Inferior parietal cortex (tissue), 1 donor: ENCODE results near the gene TGM5.
A peak's percentile ranks its signal among the peaks of the same experiment; 100 is the strongest.
"Not testable (repeated sequence)": the region's sequence is repeated elsewhere in the genome, so short reads cannot be mapped to it uniquely, and the experiment has no call there.

Experiments used
- DNase-seq: peaks from one replicate; pipeline ENCODE4 v3.0.0-alpha.2; 2016; ENCODE audit errors: extremely low spot score

TGM5 gene

GRCh38 chr15:43246261-43246774, 20.4 kb downstream of the TGM5 start:
- DNase-seq = no peak

GRCh38 chr15:43244092-43244491, 22.6 kb downstream of the TGM5 start:
- DNase-seq = no peak

DNA sequence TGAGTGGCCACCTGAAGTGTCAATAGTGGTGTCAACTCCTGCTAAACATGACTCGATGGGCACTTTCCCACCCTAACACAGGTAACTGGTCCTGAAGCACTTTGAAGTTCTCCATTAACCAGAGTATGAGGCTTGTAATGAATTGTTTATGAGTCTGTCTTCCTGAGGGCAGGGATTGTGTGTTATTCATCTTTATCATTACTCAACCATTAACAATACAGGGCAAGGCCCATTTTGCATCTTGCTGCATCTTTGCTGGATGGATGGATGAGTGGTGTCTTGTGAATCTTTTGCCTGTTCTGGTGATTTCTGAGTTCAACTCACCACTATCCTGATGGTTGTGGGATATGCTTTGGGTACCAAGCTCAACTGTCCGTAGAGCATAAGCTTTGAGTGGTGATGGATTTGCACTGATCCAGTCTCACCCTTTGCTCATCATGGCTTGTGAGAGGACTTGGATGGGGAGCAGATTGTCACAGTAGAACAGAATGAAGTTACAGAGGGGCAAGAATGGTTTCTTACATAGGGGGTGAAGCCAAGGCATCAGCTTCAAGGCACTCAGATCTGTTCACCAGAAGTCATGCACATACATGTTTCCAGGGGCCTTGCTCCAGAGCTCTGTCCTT, 23.6 kb downstream of the TGM5 start:
- DNase-seq = no peak

DNA sequence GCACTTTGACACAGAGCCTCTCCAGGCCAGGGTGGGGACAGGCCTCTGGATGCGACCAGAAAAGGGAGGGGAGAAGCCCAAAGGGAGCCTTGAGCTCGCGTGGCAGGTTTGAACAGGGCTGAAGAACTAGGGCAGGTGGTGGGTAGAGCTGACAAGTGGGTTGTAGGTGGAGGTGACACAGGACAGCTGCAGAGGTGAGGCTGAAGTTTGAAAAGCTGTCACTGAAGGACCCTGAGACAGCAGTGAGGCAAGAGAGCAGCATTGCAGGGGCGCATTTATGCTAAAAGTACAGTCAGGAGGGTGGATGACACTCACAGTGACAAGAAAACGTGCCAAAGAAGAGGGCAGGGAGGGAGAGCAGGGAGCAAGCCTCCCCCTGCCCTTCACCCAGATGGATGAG, 24.1 kb downstream of the TGM5 start:
- no peak for DNase-seq

GRCh38 chr15:43241100-43241499, 25.6 kb downstream of the TGM5 start:
- no peak for DNase-seq

GRCh38 chr15:43239732-43240491, 26.8 kb downstream of the TGM5 start:
- no peak for DNase-seq

GRCh38 chr15:43238671-43239131, 28.0 kb downstream of the TGM5 start:
- DNase-seq = no peak

- DNase-seq = no peak
These were observed 28.8 kb downstream of the TGM5 start for GRCh38 chr15:43237842-43238470.

DNA sequence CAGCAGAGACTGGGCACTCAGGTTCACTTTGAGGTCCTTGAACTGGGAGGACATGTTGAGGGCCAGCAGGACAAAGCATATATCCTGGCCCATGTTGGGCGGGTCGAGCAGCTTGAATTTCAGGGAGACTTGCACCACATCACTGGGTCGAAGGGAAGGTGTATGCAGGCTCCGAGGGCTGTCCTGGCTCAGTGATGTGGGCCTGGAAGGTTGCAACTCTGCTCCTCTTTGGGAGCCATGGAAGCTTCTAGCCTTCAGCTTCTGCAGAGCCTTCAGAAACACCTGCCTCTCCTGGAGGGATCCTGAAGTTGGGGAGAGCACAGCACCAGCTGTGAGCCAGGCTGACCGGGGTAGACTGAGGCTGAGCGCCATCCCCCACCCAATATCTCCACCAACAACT, 31.2 kb downstream of the TGM5 start:
- no peak for DNase-seq

DNA sequence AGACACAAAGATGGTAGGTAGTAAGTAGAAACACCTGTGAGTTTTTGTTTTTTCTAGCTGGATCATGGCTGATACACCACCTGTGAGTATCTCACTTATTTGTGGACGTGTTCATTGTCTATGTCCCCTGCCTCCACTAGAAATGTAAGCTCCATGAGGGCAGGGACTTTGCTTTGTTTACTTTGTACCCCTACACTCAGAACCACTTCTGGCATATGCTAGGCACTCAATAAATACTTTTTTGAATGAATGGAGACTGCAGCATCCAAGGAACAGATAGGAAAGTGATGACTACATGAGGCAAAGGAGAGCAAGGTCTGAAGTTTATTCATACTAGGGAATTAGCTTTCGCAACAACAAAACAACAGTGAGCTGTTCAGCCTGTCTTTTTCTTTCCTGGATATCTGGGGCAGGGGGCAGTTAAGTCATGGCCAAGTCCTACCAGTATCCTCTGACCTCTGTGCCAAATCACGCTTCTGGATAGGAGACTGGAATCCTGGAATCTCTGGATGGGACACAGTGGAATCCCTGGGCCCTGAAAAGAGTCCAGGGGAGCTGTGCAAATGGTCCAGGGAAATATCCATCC, 34.3 kb downstream of the TGM5 start:
- no peak for DNase-seq

DNA sequence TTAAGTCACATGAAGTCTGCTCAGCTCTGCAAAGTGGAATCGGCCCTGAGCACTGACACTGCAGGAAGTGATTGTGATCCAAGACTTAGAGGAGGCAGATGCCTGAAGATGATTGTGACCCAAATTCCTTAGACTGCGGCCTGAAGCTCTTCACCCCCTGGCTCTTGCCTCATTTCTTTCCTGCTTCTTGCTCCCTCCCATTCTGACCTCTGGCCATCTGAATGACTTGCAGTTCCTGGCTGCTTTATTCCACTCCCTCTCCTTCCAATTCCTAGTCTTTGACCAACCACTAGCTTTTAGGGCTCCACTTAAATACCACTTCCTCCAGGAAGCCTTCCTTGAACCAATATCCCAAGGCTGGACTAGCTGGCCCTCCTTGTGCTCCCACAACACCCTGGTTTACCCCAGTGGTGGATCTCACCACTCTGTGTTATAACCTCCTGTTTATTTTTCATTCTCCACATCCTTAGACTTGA, 36.0 kb downstream of the TGM5 start:
- no peak for DNase-seq

GRCh38 chr15:43229977-43230376, 36.8 kb downstream of the TGM5 start:
- peak; percentile 24 for DNase-seq

GRCh38 chr15:43226436-43227305, 40.1 kb downstream of the TGM5 start:
- no peak for DNase-seq

GRCh38 chr15:43225950-43226255, 40.8 kb downstream of the TGM5 start:
- not testable (repeated sequence) for DNase-seq

DNA sequence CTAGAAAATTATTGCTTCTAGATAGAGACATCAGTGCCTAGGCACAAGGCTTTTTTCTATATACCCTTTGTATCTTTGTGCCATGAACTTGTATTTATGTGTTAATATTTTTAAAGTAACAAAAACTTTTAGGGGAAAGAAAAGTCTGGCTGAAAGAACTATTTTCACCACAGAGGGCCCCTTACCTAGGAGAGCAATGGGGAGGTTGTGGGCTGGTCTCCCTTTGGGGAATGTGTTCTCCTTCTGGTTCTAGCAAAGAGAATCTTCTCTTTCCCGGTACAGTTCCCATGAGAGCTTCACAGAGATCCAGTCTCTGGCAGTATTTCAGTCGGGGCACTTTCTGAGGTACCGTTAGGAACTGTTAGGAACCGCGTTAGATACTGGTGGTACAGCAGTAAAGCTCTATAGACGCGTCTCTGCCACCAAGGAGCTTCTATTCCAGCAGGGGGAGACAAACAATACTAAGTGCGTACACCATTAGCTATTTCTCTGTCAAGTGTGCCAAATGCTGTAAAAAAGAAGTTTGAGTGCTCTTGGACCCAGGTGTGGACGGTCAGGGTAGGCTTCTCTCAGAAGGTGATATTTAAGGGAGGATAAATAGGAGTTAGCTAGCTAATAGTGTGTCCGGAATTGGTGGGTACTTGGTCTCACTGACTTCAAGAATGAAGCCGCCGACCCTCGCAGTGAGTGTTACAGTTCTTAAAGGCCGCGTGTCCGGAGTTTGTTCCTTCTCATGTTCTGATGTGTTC, 41.4 kb downstream of the TGM5 start:
- DNase-seq = peak; percentile 72

- DNase-seq = no peak
These were observed 45.3 kb downstream of the TGM5 start for GRCh38 chr15:43221422-43221821.

- no peak for DNase-seq
These were observed 45.7 kb downstream of the TGM5 start, which contains the start of gene EPB42 for GRCh38 chr15:43220991-43221403. Gene EPB42 (minus strand): TSS chr15:43221018. CDS start chr15:43220825, 193 bp downstream.

DNA sequence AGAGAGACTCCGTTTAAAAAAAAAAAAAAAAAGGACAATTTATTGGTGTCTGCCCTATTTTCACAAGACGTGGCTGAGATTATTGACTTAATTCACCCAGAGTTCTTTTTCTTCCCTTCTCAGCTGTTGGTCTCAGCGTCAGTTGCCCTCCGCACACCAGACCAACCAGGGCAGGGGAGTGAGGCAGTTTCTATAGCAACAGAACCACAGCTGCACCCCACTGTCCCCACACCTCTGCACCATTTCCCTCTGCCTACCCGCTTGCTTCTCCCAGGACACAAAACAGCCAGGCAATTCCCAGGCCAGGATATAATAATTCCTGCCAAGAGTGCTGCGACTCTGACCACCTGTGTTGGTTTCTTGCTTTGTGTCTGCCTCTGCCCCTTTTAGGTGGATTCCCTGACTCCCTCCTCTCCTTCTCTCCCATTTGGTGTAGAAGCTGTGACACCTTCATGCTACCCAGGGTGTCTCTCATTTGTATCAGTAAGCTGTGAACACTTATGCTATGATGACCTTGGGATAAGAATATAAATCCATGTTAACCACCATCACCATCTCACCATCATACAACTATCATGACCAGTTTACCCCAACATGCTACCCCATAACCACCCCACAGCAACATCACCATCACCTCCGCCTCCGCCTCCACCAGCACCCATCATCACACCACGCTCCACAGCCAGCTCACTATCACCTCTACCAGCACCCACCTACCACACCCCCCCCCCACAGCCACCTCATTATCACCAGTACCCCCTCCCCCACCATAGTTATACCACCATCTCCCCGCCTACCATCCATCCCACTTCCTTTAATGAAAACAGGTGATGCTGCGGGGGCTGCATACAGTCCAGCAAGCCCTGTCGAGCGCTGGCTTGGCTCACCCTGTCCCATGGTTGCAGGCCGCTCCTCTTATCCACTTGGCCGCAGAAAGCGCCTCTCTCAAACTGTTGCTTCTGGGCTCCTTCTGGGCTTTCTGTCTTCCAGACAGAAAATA, 46.5 kb downstream of the TGM5 start:
- no peak for DNase-seq
